Liver (tissue), 9 donors: Measurements from ENCODE around the gene NAPA. TPM values are rescaled to one million over a fixed set of nuclear protein-coding genes. Genes with fewer than 3 reads are reported as not detected.

Experiments
- DNase-seq: peaks from one replicate; pipeline ENCODE4 v3.0.0-alpha.2; 2017; ENCODE audit warnings: low spot score
- H3K27ac ChIP-seq, 2 donors: one replicate each; pipeline ENCODE4 v1.7.0; 2013; ENCODE audit warnings: inconsistent platforms in 2 of 2, low read length in 2 of 2, control low read depth in 1 of 2, low read depth in 1 of 2, mild to moderate bottlenecking in 1 of 2
- H3K27me3 ChIP-seq, 4 donors: one replicate each; pipeline versions ENCODE4 v1.6.1 to v1.7.0; 2013; ENCODE audit warnings: low read length in 3 of 4, inconsistent platforms in 1 of 4, mild to moderate bottlenecking in 1 of 4, moderate library complexity in 1 of 4; ENCODE audit not compliant: control insufficient read depth in 4 of 4, insufficient read depth in 4 of 4
- H3K36me3 ChIP-seq, 4 donors: one replicate each; pipeline versions ENCODE4 v1.6.1 to v1.7.0; 2013; ENCODE audit warnings: low read length in 3 of 4, mild to moderate bottlenecking in 3 of 4, low read depth in 1 of 4, moderate library complexity in 1 of 4; ENCODE audit not compliant: control insufficient read depth in 4 of 4, insufficient read depth in 3 of 4
- H3K4me1 ChIP-seq, 4 donors: one replicate each; pipeline versions ENCODE4 v1.6.1 to v1.7.0; 2013; ENCODE audit warnings: low read length in 3 of 4, mild to moderate bottlenecking in 3 of 4, moderate library complexity in 1 of 4; ENCODE audit not compliant: control insufficient read depth in 4 of 4, insufficient read depth in 4 of 4
- H3K4me3 ChIP-seq, 3 donors: one replicate each; pipeline versions ENCODE4 v1.6.1 to v1.7.0; 2013; ENCODE audit warnings: low read length in 3 of 3, control low read depth in 1 of 3, low read depth in 1 of 3, mild to moderate bottlenecking in 1 of 3
- H3K9ac ChIP-seq, 2 donors: one replicate each; pipeline ENCODE4 v1.7.0; 2013; ENCODE audit warnings: low read length in 2 of 2, mild to moderate bottlenecking in 2 of 2, moderate library complexity in 2 of 2, control low read depth in 1 of 2, low read depth in 1 of 2
- H3K9me3 ChIP-seq, 4 donors: one replicate each; pipeline versions ENCODE4 v1.6.1 to v1.7.0; 2013; ENCODE audit warnings: low read length in 3 of 4; ENCODE audit not compliant: control insufficient read depth in 4 of 4
- EGR1 ChIP-seq, 2 donors: IDR thresholded peaks; 2 replicates each; pipeline ENCODE4 v1.6.1; 2016 to 2018; ENCODE audit warnings: antibody characterized with exemption in 2 of 2, low read depth in 2 of 2
- FOXA2 ChIP-seq: IDR thresholded peaks from 2 replicates; pipeline ENCODE4 v1.6.1; 2016; ENCODE audit warnings: antibody characterized with exemption
- GABPA ChIP-seq, 2 donors: IDR thresholded peaks in 1 of 2; conservative IDR thresholded peaks in 1 of 2; 2 replicates each; pipeline ENCODE4 v1.6.1; 2016; ENCODE audit warnings: antibody characterized with exemption in 2 of 2, mild to moderate bottlenecking in 1 of 2, moderate library complexity in 1 of 2
- HNF4A ChIP-seq, 2 donors: conservative IDR thresholded peaks; 2 replicates each; pipeline ENCODE4 v1.6.1; 2016; ENCODE audit warnings: antibody characterized with exemption in 2 of 2, mild to moderate bottlenecking in 2 of 2
- HNF4G ChIP-seq: IDR thresholded peaks from 2 replicates; pipeline ENCODE4 v1.6.1; 2016; ENCODE audit warnings: antibody characterized with exemption
- JUND ChIP-seq, 2 donors: IDR thresholded peaks; 2 replicates each; pipeline ENCODE4 v1.6.1; 2016; ENCODE audit warnings: antibody characterized with exemption in 2 of 2
- NR2F2 ChIP-seq: IDR thresholded peaks from 2 replicates; pipeline ENCODE4 v1.6.1; 2016; ENCODE audit warnings: antibody characterized with exemption
- RAD21 ChIP-seq, 2 donors: IDR thresholded peaks; 2 replicates each; pipeline ENCODE4 v1.6.1; 2016; ENCODE audit warnings: antibody characterized with exemption in 2 of 2, mild to moderate bottlenecking in 2 of 2
- RXRA ChIP-seq, 2 donors: IDR thresholded peaks; 2 replicates each; pipeline ENCODE4 v1.6.1; 2017 to 2018; ENCODE audit warnings: antibody characterized with exemption in 2 of 2, mild to moderate bottlenecking in 1 of 2
- SP1 ChIP-seq: IDR thresholded peaks from 2 replicates; pipeline ENCODE4 v1.6.1; 2018; ENCODE audit warnings: antibody characterized with exemption, mild to moderate bottlenecking
- TAF1 ChIP-seq: conservative IDR thresholded peaks from 2 replicates; pipeline ENCODE4 v1.6.1; 2016; ENCODE audit warnings: antibody characterized with exemption, mild to moderate bottlenecking
- YY1 ChIP-seq: IDR thresholded peaks from 2 replicates; pipeline ENCODE4 v1.6.1; 2016; ENCODE audit warnings: antibody characterized with exemption, mild to moderate bottlenecking
- WGBS: extraction: QIAGEN DNeasy Blood & Tissue Kit; methylation state at CpG from one replicate; pipeline ENCODE4 v1.1.7; 2013; 5-methylcytosine and 5-hydroxymethylcytosine counted together
- polyA plus RNA-seq, 2 donors: library from polyadenylated mRNA; stranded (reverse) in 1 of 2; unstranded in 1 of 2; fragments of 200-250 nt in 1 of 2; fragments of >200 nt in 1 of 2; fragmentation: Nextera tagmentation in 1 of 2; extraction: Ambion mirVana in 1 of 2; gene quantifications; one replicate each; pipeline versions ENCODE4 v1.2.1 to v1.2.3, GENCODE V29; 2013 to 2015
- total RNA-seq, 2 donors: library from RNA; depleted of rRNA; stranded (reverse); fragments of >200 nt; gene quantifications; one replicate each; pipeline ENCODE4 v1.2.3, GENCODE V29; 2014
- TF ChIP-seq, protein P1 (sequence below): IDR thresholded peaks from 2 replicates; pipeline ENCODE4 v1.6.1; 2016; ENCODE audit warnings: antibody characterized with exemption
- TF ChIP-seq, protein P2 (sequence below): IDR thresholded peaks from 2 replicates; pipeline ENCODE4 v1.6.1; 2016; ENCODE audit warnings: antibody characterized with exemption, mild to moderate bottlenecking
- TF ChIP-seq, protein P3 (sequence below): IDR thresholded peaks from 2 replicates; pipeline ENCODE4 v1.6.1; 2016; ENCODE audit warnings: antibody characterized with exemption
- TF ChIP-seq, protein P4 (sequence below): IDR thresholded peaks from 2 replicates; pipeline ENCODE4 v1.6.1; 2016; ENCODE audit warnings: antibody characterized with exemption
- TF ChIP-seq, protein P5 (sequence below): fragments of 150-350 bp; IDR thresholded peaks from 2 replicates; pipeline ENCODE4 v1.5.1; 2017; ENCODE audit warnings: improper control_type of control experiment, low read depth, low read length; ENCODE audit not compliant: missing input control
- donor health status: healthy.
- donor health status: healthy.
- donor health status: healthy.
- donor health status: healthy.
- donor health status: healthy.

NAPA gene
- total and polyA plus RNA-seq, 4 donors = 73.4 to 132 (median 120) TPM

DNA sequence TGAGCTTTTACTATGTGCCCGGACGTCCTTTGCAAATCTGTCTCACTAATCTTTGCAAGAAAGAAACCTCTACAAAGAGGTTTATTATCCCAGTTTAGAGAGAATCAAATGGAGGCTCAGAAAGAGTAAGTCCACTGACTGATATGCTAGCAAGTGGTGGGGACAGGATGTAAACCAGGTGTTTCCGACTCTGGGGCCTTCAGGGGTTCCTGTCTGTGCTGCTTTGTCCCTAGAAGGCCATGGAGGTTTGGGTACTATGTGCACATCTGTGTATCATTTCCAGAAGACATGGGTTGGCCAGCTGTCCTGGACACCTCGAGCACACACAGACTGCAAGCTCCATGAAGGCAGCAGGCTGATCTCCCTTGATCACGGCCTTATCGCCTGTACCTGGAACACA lies 29.7 kb downstream of the NAPA start:
- no peaks in the 10 kb centered on the region for H3K9me3 ChIP-seq
- H3K9ac ChIP-seq = no peak overlapping the region
- 92% methylated on average over 6 of the region's 6 CpGs for WGBS
- H3K4me1 ChIP-seq = peaks cover 0 to 7% (median 2%) of the 10 kb centered on the region in 4 donors
- no peak overlapping the region for H3K27ac ChIP-seq
- TF ChIP-seq EGR1 (IDR thresholded peaks at IDR 0.05; ENCODE audit: low read depth in 2 of 2) (no peak), YY1 (no peak), RAD21 (IDR thresholded peaks at IDR 0.05) (no peak), SP1 (no peak), NR2F2 (no peak), TAF1 (no peak), RXRA (IDR thresholded peaks at IDR 0.05) (no peak), FOXA2 (no peak), JUND (IDR thresholded peaks at IDR 0.05) (no peak)
- TF ChIP-seq, protein P1, sequence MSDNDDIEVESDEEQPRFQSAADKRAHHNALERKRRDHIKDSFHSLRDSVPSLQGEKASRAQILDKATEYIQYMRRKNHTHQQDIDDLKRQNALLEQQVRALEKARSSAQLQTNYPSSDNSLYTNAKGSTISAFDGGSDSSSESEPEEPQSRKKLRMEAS = no peak
- TF ChIP-seq, protein P2, sequence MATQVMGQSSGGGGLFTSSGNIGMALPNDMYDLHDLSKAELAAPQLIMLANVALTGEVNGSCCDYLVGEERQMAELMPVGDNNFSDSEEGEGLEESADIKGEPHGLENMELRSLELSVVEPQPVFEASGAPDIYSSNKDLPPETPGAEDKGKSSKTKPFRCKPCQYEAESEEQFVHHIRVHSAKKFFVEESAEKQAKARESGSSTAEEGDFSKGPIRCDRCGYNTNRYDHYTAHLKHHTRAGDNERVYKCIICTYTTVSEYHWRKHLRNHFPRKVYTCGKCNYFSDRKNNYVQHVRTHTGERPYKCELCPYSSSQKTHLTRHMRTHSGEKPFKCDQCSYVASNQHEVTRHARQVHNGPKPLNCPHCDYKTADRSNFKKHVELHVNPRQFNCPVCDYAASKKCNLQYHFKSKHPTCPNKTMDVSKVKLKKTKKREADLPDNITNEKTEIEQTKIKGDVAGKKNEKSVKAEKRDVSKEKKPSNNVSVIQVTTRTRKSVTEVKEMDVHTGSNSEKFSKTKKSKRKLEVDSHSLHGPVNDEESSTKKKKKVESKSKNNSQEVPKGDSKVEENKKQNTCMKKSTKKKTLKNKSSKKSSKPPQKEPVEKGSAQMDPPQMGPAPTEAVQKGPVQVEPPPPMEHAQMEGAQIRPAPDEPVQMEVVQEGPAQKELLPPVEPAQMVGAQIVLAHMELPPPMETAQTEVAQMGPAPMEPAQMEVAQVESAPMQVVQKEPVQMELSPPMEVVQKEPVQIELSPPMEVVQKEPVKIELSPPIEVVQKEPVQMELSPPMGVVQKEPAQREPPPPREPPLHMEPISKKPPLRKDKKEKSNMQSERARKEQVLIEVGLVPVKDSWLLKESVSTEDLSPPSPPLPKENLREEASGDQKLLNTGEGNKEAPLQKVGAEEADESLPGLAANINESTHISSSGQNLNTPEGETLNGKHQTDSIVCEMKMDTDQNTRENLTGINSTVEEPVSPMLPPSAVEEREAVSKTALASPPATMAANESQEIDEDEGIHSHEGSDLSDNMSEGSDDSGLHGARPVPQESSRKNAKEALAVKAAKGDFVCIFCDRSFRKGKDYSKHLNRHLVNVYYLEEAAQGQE = no peak
- TF ChIP-seq, protein P3, sequence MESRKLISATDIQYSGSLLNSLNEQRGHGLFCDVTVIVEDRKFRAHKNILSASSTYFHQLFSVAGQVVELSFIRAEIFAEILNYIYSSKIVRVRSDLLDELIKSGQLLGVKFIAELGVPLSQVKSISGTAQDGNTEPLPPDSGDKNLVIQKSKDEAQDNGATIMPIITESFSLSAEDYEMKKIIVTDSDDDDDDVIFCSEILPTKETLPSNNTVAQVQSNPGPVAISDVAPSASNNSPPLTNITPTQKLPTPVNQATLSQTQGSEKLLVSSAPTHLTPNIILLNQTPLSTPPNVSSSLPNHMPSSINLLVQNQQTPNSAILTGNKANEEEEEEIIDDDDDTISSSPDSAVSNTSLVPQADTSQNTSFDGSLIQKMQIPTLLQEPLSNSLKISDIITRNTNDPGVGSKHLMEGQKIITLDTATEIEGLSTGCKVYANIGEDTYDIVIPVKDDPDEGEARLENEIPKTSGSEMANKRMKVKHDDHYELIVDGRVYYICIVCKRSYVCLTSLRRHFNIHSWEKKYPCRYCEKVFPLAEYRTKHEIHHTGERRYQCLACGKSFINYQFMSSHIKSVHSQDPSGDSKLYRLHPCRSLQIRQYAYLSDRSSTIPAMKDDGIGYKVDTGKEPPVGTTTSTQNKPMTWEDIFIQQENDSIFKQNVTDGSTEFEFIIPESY = no peak
- TF ChIP-seq, protein P4, sequence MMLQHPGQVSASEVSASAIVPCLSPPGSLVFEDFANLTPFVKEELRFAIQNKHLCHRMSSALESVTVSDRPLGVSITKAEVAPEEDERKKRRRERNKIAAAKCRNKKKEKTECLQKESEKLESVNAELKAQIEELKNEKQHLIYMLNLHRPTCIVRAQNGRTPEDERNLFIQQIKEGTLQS = no peak
- no peak overlapping the region for H3K4me3 ChIP-seq
- H3K27me3 ChIP-seq = no peaks in the 10 kb centered on the region
- peaks cover 8 to 27% (median 17%) of the 10 kb centered on the region in 4 donors for H3K36me3 ChIP-seq
- DNase-seq = no peak

DNA sequence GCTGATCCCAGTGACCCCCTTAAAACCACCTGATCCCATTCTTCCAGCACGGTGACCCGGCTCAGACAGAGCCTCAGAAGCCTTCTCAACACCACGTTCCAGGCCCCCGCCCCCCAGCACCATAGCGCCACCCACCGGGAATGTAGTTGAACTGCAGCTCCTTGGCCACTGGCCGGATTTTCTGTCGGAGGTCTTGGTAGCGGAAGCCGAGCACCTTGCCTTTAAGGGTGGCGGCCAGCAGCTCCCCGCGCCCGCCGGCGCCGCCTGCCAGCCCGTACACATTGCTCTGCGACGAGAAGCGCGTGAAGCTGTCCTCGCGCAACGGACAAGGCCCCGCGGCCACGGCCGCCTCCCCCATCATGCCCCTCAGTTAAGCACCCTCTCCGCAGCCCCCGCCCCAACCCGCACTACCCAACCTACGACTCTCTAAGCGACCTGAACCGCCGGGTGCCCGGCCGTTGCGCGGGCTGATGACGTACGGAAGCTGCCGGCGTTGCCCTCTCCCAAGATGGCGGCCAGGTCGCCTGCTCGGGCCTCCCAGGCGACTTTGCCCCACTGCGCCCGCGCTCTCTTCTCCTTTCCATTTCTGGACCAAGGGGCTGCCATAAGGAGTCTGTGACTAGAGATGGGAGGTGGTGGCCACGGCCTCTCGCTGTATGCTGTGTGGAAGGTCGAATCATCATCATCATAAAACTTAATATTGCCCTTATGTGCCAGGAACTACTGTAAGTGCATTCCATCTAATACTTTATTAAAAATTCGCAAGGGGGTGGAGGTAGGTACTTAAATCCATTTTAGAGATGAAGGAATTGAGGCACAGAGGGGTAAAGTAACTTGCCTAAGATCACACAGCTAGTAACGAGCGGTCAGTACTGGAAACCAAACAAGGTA lies 30.8 kb downstream of the NAPA start, which contains the start of gene KPTN:
TSS of gene KPTN (minus strand) at position 420 of the 891 bp plus-strand sequence. CDS start at position 361, 59 bp downstream.
- Histone ChIP-seq H3K4me3 (peak within 1 kb of the TSS; percentile 72 to 86 (median 84)), H3K9me3 (no peaks in the 10 kb centered on the region), H3K9ac (peak within 1 kb of the TSS; percentile 88 to 98), H3K36me3 (peaks cover 3 to 16% (median 8%) of the 10 kb centered on the region in 4 donors), H3K4me1 (peaks cover 0 to 7% (median 2%) of the 10 kb centered on the region in 4 donors), H3K27ac (peak within 1 kb of the TSS; percentile 90 to 92), H3K27me3 (no peaks in the 10 kb centered on the region)
- TF ChIP-seq, protein P5, sequence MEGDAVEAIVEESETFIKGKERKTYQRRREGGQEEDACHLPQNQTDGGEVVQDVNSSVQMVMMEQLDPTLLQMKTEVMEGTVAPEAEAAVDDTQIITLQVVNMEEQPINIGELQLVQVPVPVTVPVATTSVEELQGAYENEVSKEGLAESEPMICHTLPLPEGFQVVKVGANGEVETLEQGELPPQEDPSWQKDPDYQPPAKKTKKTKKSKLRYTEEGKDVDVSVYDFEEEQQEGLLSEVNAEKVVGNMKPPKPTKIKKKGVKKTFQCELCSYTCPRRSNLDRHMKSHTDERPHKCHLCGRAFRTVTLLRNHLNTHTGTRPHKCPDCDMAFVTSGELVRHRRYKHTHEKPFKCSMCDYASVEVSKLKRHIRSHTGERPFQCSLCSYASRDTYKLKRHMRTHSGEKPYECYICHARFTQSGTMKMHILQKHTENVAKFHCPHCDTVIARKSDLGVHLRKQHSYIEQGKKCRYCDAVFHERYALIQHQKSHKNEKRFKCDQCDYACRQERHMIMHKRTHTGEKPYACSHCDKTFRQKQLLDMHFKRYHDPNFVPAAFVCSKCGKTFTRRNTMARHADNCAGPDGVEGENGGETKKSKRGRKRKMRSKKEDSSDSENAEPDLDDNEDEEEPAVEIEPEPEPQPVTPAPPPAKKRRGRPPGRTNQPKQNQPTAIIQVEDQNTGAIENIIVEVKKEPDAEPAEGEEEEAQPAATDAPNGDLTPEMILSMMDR = peak; percentile 80
- TF ChIP-seq JUND (IDR thresholded peaks at IDR 0.05) (no peak), SP1 (peak; percentile 52), RXRA (IDR thresholded peaks at IDR 0.05) (peak in 1 of 2 donors; percentile 7), HNF4A (conservative IDR thresholded peaks at IDR 0.05) (peak; percentile 16 to 37), TAF1 (peak; percentile 76), HNF4G (no peak), YY1 (peak; percentile 100), NR2F2 (no peak), RAD21 (IDR thresholded peaks at IDR 0.05) (peak; percentile 49 to 73), FOXA2 (no peak), GABPA (IDR thresholded peaks at IDR 0.05 in 1 of 2, conservative IDR thresholded peaks at IDR 0.05 in 1 of 2) (peak in 1 of 2 donors; percentile 69)
- TF ChIP-seq, protein P2 = peak; percentile 45
- DNase-seq = peak; percentile 91
- 3% methylated on average over 57 of the region's 57 CpGs for WGBS
